Measurements from ENCODE around the gene RAPGEF4.
"Not testable (repeated sequence)": the region's sequence is repeated elsewhere in the genome, so short reads cannot be mapped to it uniquely, and the experiment has no call there.

RAPGEF4 gene

DNA sequence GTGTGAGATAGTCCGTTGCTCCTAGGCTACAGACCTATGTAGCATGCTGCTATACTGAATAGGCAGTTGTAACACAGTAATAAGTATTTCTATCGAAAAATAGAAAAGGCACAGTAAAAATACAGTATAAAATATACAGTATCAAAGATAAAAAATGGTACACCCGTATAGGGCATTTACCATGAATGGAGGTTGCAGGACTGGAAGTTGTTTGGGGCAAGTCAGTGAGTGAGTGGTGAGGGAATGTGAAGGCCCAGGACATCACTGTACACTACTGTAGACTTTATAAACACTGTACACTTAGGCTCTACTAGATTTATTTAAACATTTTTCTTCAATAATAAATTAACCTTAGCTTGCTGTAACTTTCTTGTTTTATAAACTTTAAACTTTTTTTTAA lies 343.5 kb downstream of the RAPGEF4 start:
- no peak for DNase-seq

DNA sequence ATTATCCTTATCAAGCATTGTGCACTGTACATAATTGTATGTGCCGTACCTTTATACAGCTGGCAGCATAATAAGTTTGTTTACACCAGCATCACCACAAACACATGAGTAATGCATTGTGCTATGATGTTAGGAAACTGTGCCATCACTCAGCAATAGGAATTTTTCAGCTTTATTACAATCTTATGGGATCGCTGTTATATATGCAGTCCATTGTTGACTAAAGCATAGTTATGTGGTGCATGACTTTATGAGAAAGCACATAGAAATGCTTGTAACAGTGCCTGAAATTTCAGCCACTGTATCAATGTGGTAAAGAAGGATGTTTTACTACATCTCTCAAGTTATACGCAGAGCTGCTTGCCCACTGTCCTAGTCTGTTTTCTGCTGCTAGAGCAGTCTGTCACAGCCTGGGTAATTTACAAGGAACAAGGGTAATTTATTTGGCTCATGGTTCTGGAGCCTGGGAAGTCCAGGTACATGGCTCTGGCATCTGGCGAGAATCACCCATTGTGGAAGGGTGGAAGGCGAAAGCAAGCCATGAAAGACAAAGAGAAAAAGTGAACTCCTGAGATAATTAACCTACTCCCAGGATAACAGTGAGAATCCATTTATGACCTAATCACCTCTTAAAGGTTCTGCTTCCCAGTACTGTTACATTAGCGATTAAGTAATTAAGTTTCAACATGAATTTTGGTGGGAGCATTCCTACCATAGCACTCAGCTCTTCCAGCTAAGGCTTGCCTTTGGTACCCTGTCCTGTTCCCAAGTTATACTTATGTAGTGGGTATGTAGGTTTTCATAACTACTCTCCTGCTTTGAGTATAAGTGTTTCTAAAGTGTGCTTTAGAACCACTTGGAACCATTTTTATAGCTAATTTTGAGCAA lies 344.6 kb downstream of the RAPGEF4 start:
- no peak for DNase-seq

DNA sequence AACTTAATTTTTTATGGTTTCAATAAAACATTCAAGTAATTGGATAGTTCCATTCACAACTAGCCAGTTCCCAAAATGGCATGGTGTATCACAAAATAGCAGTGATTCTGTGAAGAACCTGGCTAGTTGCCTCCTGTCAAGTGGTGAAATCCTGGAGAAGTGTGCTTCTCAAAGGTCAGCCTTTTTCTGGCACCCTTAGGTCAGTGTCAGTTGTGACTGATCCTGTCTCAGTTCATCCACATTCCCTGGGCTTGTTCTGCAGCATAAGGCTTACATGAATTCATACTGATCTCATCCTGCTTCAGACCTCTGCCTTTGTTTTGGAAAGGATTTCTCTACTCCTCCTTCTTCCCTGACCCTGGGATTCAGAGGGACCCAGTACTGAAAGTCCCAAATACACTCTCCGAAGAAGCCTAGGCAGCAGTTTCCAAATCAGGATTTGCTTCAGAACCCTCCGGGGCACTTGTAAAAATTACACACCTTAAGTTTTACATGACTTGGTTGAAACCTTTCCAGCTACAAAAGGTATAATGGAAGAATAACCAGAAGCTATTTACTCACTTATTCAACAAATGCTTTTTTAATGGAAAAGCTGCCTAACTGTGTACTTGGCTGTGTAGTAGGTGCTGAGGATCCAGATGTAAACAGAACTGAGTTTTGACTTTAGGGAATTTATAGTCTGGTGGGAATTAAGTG lies 351.0 kb downstream of the RAPGEF4 start:
- DNase-seq = no peak

DNA sequence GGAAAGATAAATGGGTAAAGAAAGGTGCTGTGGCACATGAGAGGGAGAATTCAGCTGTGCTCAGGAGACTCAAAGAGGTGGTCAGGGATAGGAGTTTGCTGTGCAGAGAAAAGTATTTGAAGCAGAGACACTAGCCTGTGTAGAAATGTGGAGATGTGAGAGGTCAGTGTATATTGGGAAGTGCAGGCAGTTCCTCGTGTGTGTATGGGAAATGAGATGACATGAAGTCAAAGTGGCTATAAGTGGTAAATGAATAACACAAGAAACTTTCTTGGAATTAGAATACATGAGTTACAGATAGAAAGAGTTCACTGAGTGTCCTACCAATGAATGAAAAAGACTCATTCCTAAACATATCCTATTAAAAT lies 351.6 kb downstream of the RAPGEF4 start:
- no peak for DNase-seq

DNA sequence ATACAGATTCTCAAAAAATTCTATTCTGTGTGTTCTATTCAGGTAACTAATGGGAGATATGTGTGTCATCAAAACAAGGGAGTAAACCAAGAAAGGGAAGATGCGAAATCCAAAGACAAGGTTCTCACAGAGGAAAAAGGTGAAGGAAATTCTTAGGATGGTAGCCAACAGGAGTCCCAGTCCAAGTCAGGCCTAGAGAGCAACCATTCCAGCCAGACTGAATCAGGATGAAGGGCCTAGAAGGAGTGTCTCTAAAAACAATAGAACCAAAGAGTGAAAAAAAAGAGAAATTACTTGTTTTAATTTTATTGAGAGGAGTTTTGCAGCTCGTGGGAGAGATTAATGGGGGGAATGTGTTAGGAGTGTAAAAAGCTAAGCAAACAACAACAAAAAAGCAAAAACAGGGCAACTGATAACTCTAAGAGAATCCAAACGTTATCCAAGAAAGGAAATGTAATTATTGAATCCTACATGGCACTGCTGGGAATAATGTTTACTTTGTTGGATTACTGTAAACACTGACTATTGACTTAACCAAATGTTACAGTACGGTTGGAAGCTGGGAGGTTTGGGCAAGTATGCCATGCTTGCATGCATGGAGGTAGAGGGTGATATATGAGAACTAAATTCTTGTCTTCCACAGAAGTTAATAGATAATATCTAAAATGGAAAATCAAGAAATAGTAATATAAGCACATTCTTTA lies 352.3 kb downstream of the RAPGEF4 start:
- no peak for DNase-seq

DNA sequence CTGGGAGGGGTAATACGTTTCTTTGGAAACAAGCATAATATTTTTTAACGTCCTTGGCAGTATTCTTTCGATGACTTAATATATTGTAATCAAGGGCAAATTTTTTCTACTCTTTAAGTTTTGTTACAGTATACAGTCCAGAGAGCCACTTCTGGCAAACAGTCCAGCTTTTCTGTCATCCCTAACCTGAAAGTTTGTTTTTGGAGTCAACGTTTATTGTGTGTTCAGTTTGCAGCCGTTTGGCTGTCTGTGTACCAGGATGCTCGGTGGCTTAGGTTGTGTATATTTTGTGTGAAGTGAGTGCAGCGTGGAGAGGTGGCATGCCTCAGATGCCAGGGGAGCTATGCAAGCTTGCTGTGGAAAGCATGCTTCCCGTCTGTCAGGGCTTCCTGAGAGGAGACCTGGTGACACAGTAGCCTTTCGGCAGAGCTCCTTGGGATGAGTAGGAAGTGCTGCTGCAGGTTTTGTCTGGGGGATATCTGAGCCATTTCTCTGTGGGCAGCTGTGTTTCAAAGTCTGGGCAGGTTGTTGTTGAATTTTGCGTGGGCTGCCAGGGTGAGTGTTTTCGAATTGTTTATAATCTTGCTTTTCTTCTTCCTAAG lies 354.7 kb downstream of the RAPGEF4 start:
- DNase-seq = no peak

DNA sequence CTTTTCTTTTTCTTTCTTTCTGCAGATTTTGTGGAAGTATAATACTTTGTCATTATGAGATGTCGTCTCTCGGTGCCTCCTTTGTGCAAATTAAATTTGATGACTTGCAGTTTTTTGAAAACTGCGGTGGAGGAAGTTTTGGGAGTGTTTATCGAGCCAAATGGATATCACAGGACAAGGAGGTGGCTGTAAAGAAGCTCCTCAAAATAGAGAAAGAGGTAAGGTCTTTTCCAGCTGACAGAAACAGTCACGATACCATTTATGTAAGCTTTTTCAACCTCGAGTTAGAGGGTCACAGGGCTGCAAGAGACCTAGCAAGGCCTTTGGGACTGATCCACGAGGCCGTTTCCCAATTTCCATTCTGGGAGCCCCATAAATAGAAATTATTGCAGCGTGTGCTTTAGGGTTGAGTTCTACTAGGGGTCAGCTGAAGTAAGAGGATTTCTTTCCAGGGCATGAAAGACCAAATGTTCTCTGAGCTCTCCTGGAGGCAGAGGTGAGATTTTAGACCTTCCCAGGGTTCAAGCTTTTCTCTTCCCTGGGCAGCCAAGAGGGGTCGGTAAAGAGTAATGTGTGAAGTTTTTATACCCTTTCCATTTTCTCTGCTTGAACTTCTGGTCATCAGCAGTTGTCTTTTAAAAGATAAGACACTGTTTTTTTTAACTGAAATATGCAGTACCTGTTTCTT lies 355.5 kb downstream of the RAPGEF4 start:
- no peak for DNase-seq

DNA sequence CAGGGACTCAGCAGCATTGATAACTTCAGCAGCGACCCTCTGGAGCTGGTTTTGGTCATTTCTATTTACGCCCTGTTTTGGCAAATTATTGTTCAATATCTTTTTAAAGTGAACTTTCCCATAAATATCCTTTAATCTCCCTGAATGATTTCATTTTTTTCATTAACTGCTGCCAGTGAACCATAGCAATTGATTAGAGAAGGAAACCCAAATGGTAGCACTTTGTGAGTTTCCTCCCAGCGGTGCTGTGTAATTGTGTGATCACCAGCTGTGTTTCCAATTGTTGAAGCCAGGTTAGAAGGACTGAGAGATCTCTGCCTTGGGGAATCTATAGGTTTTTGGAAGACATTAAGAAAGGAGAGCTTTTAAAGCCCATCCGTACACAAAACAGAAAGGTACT lies 356.3 kb downstream of the RAPGEF4 start:
- DNase-seq = no peak

DNA sequence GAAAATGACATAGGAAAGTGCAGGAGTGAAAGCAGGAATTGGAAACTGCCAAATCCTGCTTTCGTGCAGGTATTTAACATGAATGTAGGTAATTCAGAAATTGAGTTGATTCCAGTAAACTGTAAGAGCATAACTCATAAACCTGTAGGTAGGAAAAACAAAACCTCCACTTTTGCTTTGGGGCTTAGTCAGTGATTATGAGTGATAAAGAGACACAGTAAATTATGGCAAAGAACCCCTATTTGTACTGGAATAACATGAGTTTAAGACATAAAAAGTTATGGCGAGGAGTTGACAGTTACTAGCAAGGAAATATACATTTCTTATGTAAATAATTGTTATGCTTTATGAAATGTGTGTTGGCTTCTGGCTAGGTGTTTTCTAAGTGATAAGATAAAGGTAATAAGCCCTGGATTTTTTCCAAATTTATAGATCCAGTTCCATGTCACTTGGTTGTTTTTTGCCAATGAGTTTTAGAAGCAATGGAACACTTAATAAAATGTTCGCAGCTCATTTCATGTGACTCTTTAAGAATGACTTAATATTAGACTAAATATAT lies 357.3 kb downstream of the RAPGEF4 start:
- DNase-seq = no peak

DNA sequence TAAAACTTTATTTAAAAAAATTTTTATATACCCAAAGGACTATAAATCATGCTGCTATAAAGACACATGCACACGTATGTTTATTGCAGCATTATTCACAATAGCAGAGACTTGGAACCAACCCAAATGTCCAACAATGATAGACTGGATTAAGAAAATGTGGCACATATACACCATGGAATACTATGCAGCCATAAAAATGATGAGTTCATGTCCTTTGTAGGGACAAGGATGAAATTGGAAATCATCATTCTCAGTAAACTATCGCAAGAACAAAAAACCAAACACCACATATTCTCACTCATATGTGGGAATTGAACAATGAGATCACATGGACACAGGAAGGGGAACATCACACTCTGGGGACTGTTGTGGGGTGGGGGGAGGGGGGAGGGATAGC lies 358.0 kb downstream of the RAPGEF4 start:
- DNase-seq = not testable (repeated sequence)

DNA sequence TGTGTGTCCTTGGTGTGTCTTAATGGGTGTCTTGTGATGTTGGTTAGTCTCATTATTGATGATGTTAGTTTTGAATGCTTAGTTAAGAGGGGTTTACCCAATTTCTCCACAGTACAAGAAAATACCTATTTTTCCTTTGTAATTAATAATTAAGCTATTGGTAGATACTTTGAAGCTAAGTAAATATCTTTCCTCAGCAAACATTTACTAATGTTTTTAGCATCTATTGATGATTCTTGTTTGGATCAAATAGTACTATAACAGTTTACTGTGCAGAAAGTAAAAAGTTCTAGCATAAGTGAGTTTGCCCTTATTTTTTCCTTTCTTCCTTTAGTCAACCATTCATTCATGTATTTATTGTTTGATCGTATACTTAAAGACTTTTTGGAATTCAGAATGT lies 359.1 kb downstream of the RAPGEF4 start:
- no peak for DNase-seq

DNA sequence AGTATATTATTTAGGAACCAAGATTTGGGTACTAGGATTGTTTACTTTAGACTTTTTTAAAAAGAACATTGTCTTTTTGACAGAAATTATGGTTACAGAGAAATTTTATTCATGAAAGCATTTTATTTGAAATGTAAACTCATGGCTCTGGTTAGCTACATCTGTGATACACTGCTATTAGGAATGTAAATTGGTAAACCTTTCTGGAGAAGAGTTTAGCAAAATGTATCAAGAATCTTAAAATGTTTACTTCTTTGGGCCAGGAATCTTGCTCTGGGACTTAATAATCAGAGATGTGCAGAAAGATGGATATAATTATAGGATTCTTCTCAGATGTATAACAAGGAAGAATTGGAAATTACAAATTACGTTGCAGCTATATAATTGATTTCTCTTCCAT lies 359.7 kb downstream of the RAPGEF4 start:
- DNase-seq = no peak

DNA sequence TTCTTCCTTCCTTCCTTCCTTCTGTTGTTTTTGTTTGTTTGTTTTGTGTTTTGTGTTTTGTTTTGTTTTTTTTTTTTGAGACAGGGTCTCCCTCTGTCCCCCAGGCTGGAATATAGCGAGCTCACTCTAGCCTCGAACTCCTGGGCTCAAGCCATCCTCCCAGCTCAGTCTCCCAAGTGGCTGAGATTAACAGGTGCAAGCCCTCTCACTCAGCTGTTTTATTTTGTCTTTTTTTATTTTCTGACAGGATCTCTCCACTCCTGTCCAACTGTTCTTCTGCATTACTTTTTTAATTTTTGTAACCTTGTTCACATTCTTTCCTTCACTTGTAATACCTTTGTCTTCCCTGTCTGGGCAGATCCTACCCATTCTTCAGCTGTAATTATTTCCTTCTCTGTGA lies 363.6 kb downstream of the RAPGEF4 start:
- DNase-seq = no peak

DNA sequence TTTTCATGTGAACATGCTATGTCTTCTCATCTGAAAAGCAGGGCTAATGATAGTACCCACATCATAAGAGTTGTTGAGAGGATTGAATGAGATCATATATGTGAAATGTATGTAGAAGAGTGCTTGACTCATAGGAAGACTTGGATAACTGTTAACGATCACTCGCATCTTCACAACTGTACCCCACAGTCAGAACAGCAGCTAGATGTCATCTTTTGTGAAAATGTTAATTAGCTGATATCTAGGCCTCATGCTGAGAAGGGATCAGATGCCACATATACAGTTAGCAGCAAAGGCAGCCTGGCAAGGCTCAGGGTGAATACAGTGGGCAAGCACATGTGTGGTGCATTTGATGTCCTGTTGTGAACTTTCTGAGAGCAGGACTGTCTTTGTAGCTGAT lies 364.2 kb downstream of the RAPGEF4 start:
- no peak for DNase-seq

DNA sequence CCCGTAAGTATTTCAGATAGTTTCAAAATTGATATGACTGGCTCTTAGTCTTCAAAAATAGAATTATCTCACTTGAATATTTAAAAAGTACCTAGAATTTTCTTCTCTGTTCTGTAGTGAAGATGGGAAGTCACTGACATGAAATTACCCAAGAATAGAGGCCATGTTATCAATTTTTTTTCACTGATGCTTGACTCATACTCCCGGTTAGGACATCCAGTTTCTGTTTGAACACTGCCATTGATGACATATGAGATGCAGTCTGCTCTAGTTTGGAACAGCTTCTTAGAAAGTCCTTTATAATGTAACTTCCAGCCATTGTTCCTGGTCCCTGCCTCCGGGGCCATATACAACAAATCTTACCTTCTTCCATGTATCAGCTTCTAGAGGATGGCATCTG lies 366.0 kb downstream of the RAPGEF4 start:
- no peak for DNase-seq
